HG03196 (cell line): ENCODE results near the gene CACNA2D4.

Experiments
- ATAC-seq: cut with Tn5 transposase; IDR thresholded peaks from one replicate; pipeline ENCODE4 v1.9.1; 2021; ENCODE audit not compliant: unreplicated experiment

CACNA2D4 gene

DNA sequence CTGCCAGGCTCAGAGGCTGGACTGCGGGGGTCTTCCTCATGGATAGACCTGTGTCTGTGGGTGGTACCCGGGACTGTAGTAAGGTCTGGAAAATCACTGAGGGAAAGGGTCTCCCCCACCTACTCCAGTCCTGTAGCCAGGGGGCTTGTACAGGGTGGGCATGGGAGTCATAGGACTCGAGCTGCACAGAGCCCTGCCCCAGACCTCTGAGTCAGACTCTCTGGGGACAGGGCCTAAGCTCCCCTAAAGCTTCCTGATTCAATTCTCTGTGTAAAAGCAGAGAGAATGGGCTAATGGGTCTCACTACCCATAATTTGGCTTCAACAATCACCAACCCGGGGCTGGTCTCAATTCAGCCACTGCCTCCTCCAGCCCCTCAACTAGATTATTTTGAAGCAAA lies 71.0 kb downstream of the CACNA2D4 start:
- ATAC-seq, result no peak

DNA sequence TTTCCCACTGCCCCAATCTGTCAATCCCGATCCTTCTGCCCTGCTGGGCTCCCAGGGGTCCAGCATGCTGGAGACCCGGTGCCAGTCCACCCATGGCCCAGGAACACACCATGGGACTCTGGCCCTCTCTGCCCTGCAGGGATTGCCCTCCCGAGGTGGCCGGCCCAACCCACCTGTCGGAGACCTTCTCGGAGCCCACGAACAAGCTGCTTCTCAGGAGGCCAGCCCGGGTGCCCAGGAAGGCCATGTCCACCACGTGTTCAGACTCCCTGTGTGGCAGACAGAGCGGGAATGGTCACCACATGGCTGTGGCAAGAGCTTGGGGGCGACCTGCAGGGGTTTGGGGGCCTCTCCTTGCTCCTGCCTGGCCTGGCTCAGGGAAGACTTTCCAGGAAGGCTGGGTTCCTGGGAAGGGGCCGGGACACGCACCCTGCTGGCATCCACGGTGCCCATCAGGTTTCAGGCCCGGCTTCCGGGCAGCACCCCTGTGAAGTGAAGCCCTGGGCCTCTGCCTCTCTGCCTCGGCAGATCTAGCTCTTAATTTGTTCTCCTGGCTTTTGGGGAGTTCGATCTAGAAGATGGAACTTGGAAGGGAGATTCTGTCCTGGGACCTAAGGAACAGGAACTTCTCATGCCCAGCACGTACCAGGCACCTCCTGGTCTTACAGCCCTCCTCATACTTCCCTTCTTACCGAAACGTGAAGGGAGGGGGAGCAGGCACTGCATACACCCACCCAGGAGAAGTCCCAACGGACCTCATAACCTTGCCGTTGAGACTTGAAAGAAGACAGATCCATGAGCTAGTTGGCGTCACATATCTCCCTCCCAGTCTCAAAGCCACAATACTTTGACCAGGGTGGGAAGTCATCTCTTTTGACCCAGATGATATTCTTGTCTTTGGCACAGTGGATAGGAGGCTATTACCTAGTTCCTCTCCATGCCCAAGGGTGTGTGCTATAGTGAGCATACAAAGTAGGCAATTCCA lies 71.7 kb downstream of the CACNA2D4 start:
- ATAC-seq, result no peak

DNA sequence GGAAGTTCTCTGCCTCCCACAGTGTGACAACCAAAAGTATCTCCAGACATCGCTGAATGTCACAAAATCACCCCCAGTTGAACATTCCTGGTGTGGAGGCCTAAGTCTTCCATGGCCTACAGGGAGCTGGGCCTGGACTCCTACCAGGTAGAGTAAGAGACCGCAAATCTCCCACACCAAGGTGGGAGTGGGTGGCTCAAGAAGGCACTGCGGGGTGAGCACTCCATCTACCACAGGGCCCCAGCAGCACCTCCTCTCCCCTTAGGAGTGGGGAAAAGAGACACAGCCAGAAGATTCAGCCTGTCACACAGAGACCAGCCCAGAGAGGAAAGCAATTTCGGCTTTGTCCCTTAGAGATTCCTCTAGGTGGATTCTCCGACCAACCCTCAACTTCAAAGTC lies 72.6 kb downstream of the CACNA2D4 start:
- no peak for ATAC-seq

DNA sequence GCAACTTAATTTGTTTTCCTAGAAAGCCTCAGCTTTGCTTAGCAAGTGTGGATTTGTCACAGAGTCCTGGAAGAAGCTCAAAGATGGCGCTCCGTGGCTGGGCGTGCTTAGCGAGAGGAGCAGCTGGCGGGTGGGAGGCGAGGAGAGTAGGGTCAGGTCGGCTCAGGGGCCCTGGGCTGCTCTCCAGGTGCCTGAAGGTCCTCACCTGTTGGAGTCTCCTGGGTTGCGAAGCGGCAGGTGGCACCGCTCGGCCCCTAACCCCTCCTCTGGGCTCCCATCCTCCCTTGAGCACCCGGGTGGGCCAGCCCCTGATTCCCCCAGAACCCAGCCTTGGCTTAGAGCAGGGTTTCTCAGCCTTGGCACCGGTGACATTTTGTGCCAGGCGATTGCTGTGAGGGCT lies 73.0 kb downstream of the CACNA2D4 start:
- ATAC-seq, result no peak

DNA sequence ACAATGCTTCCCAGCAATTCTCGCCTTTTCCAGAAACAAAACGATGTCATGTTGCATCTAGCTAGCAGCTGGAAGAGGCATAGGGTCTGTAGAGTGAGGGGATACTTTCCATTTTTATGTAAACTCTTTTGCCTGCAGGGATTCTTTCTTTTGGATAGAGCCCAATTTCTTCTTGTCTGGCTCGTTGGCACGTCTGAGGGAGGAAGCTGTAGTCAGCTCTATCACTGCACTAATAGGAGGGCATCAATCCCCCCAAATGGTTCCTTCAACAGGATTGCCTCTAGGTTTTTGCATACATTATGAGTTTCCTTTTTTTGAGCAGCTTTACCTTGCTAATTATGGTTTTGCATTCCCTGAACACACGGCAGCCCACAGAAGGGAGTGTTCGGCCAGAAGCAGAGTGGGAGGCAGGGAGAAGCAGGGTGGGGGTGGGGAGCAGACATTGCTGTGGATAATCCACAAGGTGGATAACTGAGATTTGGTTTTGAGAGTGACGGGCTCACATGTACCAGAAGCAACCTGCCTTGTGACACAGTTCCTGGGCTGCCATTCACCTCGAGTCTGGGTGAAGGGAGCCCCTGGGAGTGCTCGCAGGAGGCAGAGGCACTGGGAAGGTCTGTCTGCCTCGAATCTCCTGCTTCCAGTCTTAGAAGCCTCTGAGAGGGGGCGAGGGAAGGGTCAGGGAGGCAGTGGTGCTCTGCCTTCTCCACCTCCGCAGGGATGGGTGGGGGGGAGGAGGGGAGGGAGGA lies 73.6 kb downstream of the CACNA2D4 start:
- no peak for ATAC-seq

DNA sequence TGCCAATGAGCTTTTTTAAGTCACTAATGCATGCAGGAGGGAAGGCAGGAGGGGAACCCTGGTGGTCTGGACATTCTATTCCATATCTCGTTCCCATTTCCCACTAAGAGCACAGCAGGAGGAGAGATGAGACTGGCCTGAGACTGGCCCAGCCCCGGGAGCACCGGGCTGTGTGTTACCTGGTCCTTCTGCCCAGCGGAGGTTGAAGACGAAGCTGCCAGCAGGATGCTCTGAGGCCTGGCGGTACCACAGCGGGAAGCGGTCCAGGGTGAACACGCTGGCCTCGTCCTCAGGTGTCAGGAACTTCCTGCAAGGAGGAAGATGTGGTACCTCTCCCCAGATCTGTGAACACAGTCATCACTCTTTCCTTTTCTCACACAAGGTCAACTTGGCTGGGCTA lies 74.2 kb downstream of the CACNA2D4 start:
- ATAC-seq, result no peak

- no peak for ATAC-seq
These were observed 74.8 kb downstream of the CACNA2D4 start for GRCh38 chr12:1843641-1844005.

DNA sequence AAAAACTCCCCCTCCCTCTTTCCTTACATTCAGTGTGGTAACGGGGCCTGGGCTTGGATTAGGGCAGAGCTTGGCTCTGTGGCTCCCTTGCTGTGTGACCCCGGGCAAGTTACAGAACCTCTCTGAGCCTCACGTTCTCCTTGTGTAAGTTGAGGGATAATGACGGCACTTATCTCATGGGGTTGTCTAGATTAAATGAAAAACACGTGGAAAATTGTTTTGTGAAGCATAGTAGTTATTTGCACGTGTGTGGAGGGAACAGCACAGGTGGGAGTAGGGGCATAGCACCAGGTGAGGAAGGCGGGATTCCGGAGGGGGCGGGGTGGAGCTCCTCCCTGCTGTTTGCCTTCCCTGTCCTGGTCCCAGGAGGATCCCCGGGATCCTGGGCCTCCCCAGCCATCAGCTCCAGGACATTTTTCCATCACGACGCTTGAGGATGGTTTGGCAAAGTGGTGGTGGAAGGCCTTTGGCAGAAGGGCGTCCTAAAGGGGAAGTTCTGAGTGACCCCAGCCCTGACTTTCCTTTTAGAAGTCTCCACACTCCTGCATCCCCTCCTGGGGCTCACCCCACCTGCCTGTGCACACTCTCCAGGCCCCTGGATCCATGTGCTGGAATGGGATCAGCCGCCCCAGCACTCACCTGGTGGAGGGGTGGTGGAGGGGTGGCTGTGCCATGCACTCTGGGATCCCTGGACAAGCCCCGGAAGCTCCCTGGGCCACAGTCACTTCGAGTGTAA lies 75.4 kb downstream of the CACNA2D4 start:
- no peak for ATAC-seq

- ATAC-seq, result no peak
These were observed 76.1 kb downstream of the CACNA2D4 start for GRCh38 chr12:1842183-1842904.

DNA sequence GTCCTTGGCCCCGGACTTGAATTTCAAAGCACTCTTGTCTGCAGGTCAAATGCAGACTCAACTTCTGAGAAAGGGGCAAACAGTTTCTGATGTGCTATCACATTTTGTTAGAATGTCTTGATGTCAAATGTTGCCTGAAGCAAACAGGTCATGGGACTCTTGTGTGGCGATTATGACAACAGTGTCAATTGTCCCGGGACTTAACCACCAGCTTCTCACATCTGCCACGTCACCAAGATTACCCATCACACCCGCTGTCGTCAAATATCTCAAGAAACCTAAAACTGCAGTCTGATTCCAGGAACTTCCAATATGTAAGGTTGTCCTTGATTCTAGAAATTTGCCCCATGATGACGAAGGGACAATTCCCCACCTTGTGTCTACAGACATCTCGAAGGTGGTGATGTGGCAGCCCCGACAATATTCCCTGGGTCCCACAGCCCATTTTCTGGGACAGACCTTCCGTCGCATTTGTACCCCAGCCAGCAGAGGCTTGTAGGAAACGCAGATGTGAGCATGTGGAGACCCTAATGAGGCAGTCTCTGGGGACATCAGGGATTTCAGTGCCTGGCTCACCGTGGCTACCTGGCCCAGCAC lies 76.8 kb downstream of the CACNA2D4 start:
- no peak for ATAC-seq

DNA sequence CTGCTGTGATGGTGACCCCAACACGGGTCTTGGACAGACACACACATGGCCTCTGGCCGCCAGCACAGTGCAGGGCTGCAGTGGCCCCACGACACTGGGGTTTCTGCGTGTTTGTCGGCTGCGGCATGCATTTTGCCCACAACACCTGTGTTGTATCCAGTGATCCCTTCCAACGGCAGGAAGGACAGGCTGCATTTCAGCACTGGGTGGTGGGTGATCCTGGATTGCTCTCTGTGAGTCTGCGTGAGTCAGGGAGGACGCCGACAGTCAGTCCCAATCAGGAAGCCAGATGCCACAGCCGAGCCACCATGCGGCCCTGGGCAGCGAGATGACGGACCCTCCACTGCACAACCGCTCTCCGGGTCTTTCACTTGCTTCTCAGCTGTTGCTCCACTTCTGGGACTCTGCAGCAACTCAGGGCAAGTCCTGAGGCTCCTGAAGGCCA lies 77.4 kb downstream of the CACNA2D4 start:
- ATAC-seq, result no peak

DNA sequence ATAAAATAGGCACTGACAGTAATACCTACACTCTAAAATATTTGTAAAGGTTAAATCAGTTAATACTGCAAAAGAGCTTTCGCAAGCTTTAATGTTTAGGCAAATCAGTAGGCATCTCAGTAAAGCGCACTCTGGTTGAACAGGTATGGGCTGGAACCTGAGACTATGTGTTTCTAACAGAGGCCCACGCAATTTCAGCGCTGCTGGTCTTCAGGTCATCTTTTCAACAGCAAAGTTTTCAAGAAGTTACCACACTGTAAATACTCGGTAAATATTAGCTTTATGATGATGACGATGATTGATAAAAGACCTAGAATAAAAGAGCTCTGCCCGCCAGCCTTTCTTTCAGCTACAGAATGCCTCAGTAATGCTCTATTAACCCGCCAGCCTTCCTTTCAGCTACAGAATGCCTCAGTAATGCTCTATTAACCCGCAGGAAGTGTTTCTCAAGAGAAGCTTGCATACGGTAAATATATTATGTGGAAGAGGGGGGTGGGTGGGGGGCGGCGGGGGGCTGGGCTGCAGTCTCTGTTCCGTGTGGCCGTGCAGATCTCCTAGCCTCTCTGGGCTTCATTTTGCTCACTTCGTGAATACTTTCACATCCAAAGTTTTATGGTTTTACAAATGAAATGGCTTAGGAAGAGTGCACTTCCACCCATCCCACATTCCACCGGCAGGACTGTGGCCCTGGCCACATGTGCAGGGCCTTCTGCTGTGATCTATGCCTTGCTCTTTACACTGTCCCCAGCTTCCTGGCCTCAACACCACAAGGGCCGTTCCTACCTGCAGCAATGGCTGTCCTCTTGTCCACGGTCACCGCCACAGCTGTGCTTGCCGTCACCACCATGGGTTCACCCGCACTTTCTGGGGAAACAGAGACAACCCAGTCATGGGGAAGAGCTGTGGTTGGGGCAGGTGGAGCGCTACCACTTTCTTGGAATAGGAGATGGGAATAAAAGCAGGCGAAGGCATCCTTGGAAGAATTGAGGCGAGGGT lies 78.2 kb downstream of the CACNA2D4 start:
- no peak for ATAC-seq

DNA sequence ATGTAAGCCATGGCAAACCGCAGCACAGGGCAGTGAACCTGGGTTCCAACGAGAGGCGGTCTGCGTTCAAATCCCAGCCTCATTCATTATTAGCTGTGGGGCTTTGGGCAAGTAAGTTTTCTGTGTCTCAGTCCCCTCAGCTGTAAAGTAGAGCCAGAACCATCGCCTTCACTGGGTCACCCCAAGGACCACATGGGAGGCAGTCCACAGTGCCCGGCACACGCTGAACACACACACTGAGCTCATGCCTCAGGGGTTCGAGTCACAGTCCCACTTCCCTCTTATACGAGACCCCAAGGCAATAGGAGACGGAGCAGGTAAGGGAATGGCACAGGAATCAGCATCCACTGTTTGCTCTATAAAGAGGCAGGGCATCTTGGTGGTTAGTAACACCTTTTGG lies 79.0 kb downstream of the CACNA2D4 start:
- ATAC-seq, result no peak

- ATAC-seq, result no peak
These were observed 79.5 kb downstream of the CACNA2D4 start for GRCh38 chr12:1838994-1839365.

- no peak for ATAC-seq
These were observed 80.1 kb downstream of the CACNA2D4 start for GRCh38 chr12:1838205-1838993.

DNA sequence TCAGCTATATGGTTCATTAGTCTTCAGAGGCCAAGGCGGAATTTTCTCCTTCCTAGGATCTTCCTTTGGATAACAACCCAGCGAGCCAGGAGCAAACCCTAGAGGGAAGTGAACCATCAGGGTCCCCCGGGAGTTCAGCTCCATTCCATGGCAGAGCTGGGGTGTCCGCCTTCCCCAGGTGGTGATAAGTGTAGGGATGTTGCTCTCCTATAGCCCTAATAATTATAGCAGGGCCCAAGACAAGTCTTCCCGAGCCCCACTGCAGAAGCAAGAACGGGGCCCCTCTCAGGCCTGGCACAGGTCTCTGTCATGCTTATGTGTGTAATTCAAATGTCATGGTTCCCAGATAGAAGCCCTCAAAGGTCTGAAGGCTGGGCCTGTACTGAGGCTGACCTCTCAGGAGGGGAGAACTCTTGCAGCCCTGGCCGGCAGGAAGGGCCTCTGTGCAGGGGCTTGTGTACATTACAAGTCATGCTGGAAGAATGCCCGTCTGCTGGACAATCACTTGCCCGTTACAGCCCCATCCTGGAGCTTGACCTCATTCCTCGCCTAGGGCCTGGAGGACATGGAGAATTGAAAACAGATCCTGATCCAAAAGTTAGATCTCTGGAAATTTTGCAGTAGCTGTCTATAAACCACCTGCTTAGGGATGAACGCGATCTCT lies 80.8 kb downstream of the CACNA2D4 start:
- ATAC-seq, result no peak

DNA sequence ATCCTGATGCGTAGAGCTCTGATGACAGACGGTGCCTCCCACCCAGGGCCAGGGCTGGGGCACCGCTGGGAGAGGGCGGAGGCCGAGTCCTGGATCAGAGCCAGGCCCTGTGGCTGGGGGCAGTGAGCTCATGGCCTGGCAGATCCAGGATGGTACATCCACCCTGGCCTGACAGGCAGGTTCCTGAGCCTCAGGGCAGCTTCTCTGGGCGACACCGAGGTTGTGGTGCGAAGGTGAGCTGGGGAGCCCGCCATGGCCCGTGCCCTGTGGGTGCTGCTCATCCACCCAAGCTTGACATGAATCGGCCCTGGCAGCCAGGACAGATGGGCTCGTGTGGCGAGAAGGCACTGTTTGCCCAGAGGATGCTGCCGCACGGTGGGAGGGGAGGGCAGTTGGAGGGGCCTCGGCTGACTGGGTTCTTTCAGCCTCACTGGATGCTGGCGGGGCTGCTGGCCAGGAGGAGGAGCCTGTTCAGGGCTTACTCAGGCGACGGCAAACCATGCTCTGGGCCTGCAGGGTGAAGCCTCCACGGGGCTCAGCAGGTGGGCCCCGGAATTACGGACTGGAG lies 81.5 kb downstream of the CACNA2D4 start:
- no peak for ATAC-seq
